ENCODE measurements around the gene TRPM5.

The TRPM5 gene

DNA sequence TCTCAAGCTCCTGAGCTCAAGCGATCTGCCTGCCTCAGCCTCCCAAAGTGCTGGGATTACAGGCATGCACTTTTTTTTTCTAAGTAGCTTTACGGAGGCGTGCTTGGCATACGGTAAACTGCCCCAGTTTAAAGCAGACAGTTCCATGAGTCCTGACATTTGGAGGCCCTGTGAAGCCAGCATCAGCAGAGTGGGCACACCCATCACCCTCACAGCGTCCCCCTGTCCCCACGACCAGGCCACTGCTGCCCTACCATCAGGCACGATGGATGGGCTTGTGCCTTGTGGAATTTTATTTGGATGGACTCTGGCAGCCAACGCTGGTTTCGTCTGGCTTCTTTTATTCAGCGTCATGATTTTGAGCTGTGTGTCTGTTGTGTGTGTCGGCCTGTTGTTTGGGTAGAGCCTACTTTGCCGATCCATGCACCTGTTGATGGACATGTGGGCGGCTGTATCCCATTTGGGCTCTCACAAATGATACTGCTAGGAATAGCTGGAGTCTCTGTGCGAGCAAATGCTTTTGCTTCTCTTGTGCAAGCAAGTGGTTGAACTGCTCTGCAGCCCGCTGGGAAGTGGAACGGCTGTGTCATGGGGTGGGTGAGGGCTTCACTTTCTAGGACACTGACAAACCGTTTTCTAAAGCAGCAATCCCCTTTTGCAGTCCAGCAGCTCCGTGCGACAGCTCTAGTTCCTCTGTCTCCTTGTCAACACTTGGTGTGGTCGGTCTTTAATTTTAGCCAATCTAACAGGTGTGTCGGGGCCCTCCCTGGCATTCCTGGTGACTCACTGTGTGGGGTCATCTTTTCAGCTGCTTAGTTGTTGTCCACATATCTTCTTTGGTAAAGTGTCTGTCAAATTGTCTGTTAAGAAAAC is 24.3 kb upstream of the TRPM5 start:
- no peak for DNase-seq

DNA sequence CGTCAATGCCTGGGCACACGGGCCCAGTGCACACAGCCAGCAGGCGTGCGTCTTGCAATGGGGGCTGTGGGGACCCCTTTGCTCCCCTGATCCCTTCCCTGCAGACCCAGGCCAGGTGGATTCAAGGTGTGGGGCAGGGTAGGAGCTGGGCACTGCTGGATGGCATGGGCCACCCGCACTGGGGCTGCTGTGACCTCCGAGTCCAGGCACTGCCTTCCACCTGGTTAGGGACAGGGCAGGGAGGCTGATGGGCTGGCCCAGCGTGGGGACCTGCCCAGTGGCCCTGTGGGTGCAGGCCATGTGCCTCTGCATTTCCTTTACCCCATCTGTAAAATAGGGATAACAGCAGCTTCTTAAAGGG is 23.4 kb upstream of the TRPM5 start:
- no peak for DNase-seq

GRCh38 chr11:2466869-2467694 is 22.8 kb upstream of the TRPM5 start:
- DNase-seq = no peak

GRCh38 chr11:2466069-2466801 is 21.9 kb upstream of the TRPM5 start:
- DNase-seq = no peak

- DNase-seq = no peak
Observed at GRCh38 chr11:2465202-2466068, 21.1 kb upstream of the TRPM5 start.

DNA sequence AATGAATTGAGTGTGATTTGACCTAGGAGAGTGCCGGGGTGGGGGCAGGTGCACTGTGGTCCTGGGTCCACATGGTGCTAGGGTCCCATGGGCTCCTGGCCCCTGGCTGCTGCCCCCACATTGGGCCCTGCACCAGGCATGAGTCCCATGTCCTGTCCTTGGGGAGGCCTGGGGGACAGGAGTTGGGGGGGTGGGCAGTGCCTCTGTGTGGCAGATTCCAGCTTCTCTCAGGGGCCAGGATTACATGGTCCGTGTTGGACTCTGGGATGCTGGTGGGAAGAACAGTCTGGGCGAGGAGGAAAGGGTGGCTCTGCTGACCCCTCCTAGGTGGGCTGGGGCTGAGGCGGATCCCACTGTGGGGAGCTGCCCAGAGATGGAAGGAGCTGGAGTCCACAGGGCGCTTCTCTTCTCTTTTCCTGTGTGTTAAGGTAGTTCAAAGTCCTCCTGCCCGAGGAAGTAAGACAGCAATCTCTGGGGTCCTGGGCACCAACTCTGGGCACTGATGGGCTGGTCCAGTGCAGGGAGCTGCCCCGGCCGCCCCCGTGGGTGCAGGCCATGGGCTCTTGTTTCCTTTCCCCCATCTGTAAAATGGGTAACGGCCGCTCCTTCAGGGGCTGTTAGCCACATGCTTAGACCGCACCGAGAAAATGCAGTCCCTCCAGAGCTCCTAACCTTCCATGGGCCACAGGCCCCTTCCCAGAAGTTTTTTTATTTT is 20.3 kb upstream of the TRPM5 start:
- no peak for DNase-seq

GRCh38 chr11:2463766-2464277 is 19.5 kb upstream of the TRPM5 start:
- no peak for DNase-seq

- no peak for DNase-seq
Observed at GRCh38 chr11:2462986-2463765, 18.9 kb upstream of the TRPM5 start.

DNA sequence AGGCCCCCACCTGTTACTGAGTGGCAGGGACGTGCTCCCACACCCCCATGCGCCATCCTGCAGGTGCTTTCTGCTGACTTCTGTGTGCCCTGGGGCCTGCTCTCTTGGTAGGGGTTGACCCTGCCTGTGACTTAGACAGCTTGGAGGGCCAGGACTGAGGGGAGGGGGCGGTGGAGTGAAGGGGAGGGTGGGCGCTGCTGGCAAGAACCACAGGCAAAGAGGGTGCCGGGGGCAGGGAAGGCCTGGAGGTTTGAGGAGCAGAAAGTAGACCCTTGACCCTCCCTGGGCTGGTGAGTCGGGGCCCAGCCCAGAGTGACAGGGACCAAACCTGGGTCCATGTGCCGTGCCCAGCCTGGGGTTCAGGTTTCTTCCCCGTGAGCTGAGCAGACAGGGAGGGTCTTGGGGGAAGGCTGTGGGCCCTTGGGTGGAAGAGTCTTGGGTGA is 18.2 kb upstream of the TRPM5 start:
- DNase-seq = no peak

DNA sequence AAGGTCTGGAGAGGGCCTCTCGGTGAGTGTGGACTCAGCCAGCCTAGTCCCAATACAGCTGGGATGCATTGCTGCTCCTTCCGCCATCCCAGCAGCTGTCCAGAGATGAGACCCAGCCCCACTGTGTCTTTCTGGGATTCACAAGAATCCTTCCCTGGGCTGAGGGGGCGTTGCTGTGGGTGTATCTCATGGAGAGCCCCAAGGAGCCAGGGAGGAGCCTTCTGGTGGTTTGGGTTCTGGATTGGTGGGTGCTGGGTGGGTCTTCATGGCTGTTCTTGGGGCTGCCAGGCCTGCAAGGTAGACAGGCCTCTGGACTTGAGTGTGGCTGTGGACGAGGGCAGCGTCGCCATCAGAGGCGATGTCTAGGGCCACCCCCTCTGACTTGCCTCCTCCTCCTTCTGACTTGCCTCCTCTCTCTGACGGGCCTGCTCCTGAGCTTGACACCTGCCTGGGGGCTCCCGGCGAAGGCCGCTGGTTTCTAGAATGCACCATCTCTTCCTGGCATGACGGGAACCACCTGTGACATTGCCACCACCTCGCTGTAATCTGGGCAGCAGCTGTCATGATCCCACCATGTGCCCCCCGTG is 17.7 kb upstream of the TRPM5 start:
- no peak for DNase-seq

DNA sequence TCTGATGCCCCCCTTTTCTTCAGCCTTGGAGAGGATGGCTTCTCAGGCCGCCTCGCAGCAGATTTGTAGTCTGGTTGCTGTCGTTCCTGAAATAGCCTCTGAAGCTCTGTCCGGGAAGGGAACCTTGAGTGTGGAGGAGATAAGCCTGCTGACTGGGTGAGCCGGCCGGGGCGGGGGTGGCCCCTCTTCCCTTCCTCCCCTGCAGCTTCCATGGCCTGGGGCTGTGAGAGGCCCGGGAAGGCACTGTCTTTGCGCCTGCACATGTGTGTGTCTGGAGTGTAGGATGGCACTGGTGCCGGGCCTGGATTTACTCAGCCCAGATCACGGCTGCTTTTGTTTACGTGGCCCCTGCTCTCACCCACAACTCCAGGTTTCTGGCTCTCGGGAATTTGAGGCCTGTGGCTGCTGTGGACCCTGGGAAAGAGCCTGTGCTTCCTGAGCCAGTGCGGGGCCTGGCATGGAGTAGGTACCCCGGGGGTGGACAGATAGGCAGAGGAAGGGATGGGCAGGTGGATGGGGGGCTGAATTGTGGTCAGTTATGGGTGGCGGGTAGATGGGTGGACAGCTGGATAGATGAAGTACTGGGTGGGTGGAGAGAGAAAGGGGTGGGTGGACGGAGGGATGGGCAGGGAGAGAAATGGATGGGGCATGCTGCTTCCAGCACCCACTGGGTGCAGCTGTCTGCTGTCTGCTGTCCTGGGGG is 17.1 kb upstream of the TRPM5 start:
- no peak for DNase-seq

DNA sequence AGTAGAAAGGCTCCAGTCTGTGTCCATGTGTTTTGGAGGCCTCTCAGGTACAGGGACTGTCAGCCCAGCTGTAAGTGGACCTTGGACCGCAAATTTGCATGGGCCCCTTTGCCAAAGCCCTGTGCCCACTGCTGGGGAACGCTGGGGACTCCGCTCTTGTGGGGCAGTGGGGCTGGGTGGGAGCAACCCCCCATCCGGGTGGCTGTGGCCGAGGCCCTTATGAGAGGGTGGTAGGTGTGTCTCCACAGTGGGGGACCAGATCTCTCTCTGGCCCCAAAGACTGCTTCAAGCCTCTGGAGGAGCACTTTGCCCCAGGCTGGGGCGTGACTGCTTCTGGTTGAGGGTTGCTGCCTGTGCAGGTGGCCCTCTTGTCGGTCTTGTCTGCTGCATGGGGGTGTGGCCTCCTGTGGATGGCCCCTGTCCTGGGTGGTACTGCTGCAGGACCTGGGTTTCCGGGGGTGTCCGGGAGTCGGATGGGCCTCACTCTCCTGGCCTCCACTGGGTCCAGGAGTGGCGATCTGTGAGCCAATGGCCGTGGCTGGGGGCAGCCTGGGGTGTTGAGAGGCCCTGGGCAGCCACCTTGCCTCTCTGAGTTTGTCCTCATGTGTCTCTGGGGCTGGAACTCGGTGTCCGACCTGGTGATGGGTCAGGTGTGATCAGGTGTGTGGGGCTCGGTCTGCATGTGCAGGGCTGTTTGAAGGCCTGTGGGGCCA is 16.4 kb upstream of the TRPM5 start:
- DNase-seq = no peak

DNA sequence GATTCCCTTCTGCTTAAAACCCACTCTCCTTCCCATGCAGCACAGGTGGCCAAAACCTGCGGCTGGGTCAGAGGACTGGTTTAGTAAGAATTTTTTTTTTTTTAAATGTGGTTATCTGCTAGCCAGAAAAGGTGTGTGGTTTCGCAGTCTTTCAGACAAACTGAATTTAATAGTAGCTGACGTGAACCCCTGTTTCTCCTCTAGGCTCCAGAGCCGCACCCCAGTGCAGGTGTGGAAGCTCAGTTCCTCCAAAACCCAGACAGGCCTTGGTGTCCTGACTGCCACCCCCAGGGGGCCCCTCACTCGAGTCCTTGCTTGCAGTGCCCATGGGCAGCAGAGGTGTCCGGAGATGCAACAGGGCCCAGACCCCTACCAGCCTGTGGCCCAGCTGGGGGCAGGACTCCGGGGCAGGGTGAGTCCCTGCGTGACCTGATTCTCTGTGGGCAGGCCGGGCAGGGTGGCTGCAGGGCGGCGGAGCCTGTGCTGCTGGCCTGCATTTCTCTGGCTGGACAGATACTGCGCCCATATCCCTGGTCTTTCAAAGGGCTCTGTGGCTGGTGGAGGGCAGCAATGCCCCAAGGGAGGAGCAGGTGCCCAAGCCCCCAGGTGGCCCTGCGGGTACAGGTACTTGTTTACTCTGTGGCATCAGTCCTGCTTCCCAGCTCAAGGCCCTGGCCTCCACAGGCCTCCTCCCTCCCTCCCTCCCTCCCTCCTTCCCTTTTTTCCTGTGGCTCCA is 15.7 kb upstream of the TRPM5 start:
- DNase-seq = no peak

- DNase-seq = no peak
Observed at GRCh38 chr11:2459016-2459725, 14.9 kb upstream of the TRPM5 start.

- no peak for DNase-seq
Observed at GRCh38 chr11:2458321-2458720, 14.0 kb upstream of the TRPM5 start.

- DNase-seq = no peak
Observed at GRCh38 chr11:2453436-2453835, 9.1 kb upstream of the TRPM5 start.

DNA sequence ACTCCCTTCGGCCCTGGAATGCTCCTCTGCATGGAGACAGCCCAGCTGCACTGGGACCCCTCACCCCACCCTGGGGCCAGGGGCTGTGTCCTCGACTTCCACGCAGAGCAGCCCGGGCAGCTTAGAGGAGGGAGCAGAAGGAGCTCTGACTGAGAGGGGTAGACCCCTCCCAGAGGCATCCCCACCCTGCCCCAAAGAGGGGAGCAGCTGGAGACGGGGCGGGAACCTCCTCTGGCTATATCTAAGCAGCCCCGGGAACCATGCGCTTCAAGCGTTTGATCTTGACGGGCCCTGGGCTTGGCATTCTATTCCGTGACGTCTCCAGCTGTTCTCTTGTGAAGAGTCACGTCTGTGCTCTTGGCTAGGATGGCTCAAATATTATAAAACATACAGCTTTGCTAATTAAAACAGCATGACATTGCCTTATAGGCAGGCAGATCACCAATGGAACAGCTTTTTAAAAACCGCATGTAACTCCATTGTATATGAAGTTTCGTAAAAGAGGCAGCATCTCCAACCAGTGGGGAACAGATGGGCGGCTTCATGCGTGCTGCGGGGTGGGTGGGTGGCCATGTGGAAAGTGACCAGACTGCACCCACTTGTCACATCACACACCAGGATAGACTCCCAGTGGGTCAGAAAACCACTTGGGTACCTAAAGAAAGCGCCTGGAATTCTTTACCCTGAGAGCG is 8.2 kb upstream of the TRPM5 start:
- no peak for DNase-seq
